ENCODE data around the gene DIAPH3.
A peak's percentile ranks its signal among the peaks of the same experiment; 100 is the strongest.

DIAPH3 gene

GRCh38 chr13:59774491-59774971 is 389.2 kb downstream of the DIAPH3 start:
- no peaks in the 10 kb centered on the region for H3K9me3 ChIP-seq (ENCODE audit: control insufficient read depth, low read length)
- H3K36me3 ChIP-seq (ENCODE audit: control insufficient read depth, insufficient read depth, low read length) = no peaks in the 10 kb centered on the region
- H3K4me3 ChIP-seq (ENCODE audit: insufficient read depth, low read depth, low read length) = no peak overlapping the region
- H3K27me3 ChIP-seq (ENCODE audit: control insufficient read depth, insufficient read depth, low read length, poor library complexity, severe bottlenecking) = no peaks in the 10 kb centered on the region
- H3K27ac ChIP-seq (ENCODE audit: insufficient read depth, low read depth, low read length, poor library complexity, severe bottlenecking) = peak overlapping the region; percentile 76
- H3K4me1 ChIP-seq (ENCODE audit: control insufficient read depth, insufficient read depth, low read length) = peaks cover 4% of the 10 kb centered on the region
- 58 to 70% methylated on average over 6 of the region's 6 CpGs for WGBS, 2 experiments

- no peaks in the 10 kb centered on the region for H3K27me3 ChIP-seq (ENCODE audit: control insufficient read depth, insufficient read depth, low read length, poor library complexity, severe bottlenecking)
- no peaks in the 10 kb centered on the region for H3K9me3 ChIP-seq (ENCODE audit: control insufficient read depth, low read length)
- no peaks in the 10 kb centered on the region for H3K36me3 ChIP-seq (ENCODE audit: control insufficient read depth, insufficient read depth, low read length)
- H3K27ac ChIP-seq (ENCODE audit: insufficient read depth, low read depth, low read length, poor library complexity, severe bottlenecking) = no peak overlapping the region
- no peak overlapping the region for H3K4me3 ChIP-seq (ENCODE audit: insufficient read depth, low read depth, low read length)
- H3K4me1 ChIP-seq (ENCODE audit: control insufficient read depth, insufficient read depth, low read length) = peaks cover 4% of the 10 kb centered on the region
Observed at GRCh38 chr13:59771272-59771671, 392.5 kb downstream of the DIAPH3 start.

- H3K4me1 ChIP-seq (ENCODE audit: control insufficient read depth, insufficient read depth, low read length) = peaks cover 4% of the 10 kb centered on the region
Observed at GRCh38 chr13:59770451-59770850, 393.3 kb downstream of the DIAPH3 start.

GRCh38 chr13:59766236-59766635 is 397.5 kb downstream of the DIAPH3 start:
- Histone ChIP-seq H3K4me3 (ENCODE audit: insufficient read depth, low read depth, low read length) (no peak overlapping the region), H3K36me3 (ENCODE audit: control insufficient read depth, insufficient read depth, low read length) (no peaks in the 10 kb centered on the region)
- WGBS, 2 experiments = 97 to 100% methylated on average over 1 of the region's 1 CpG

More at GRCh38 chr13:59770451-59770850, 393.3 kb downstream of the DIAPH3 start:
- H3K9me3 ChIP-seq (ENCODE audit: control insufficient read depth, low read length) = no peaks in the 10 kb centered on the region
- no peak overlapping the region for H3K4me3 ChIP-seq (ENCODE audit: insufficient read depth, low read depth, low read length)
- no peaks in the 10 kb centered on the region for H3K36me3 ChIP-seq (ENCODE audit: control insufficient read depth, insufficient read depth, low read length)
- H3K27ac ChIP-seq (ENCODE audit: insufficient read depth, low read depth, low read length, poor library complexity, severe bottlenecking) = no peak overlapping the region
- H3K27me3 ChIP-seq (ENCODE audit: control insufficient read depth, insufficient read depth, low read length, poor library complexity, severe bottlenecking) = no peaks in the 10 kb centered on the region

GRCh38 chr13:59755632-59756290 is 408.0 kb downstream of the DIAPH3 start:
- Histone ChIP-seq H3K27ac (ENCODE audit: insufficient read depth, low read depth, low read length, poor library complexity, severe bottlenecking) (no peak overlapping the region), H3K9me3 (ENCODE audit: control insufficient read depth, low read length) (no peaks in the 10 kb centered on the region), H3K27me3 (ENCODE audit: control insufficient read depth, insufficient read depth, low read length, poor library complexity, severe bottlenecking) (no peaks in the 10 kb centered on the region), H3K36me3 (ENCODE audit: control insufficient read depth, insufficient read depth, low read length) (no peaks in the 10 kb centered on the region), H3K4me1 (ENCODE audit: control insufficient read depth, insufficient read depth, low read length) (peaks cover 6% of the 10 kb centered on the region), H3K4me3 (ENCODE audit: insufficient read depth, low read depth, low read length) (no peak overlapping the region)

More at GRCh38 chr13:59766236-59766635, 397.5 kb downstream of the DIAPH3 start:
- Histone ChIP-seq H3K4me1 (ENCODE audit: control insufficient read depth, insufficient read depth, low read length) (no peaks in the 10 kb centered on the region), H3K27me3 (ENCODE audit: control insufficient read depth, insufficient read depth, low read length, poor library complexity, severe bottlenecking) (no peaks in the 10 kb centered on the region), H3K9me3 (ENCODE audit: control insufficient read depth, low read length) (no peaks in the 10 kb centered on the region), H3K27ac (ENCODE audit: insufficient read depth, low read depth, low read length, poor library complexity, severe bottlenecking) (no peak overlapping the region)

- no peaks in the 10 kb centered on the region for H3K36me3 ChIP-seq (ENCODE audit: control insufficient read depth, insufficient read depth, low read length)
- H3K4me1 ChIP-seq (ENCODE audit: control insufficient read depth, insufficient read depth, low read length) = peaks cover 14% of the 10 kb centered on the region
- no peak overlapping the region for H3K4me3 ChIP-seq (ENCODE audit: insufficient read depth, low read depth, low read length)
- WGBS, 2 experiments = 94 to 99% methylated on average over 2 of the region's 2 CpGs
- H3K27ac ChIP-seq (ENCODE audit: insufficient read depth, low read depth, low read length, poor library complexity, severe bottlenecking) = no peak overlapping the region
- H3K27me3 ChIP-seq (ENCODE audit: control insufficient read depth, insufficient read depth, low read length, poor library complexity, severe bottlenecking) = no peaks in the 10 kb centered on the region
- H3K9me3 ChIP-seq (ENCODE audit: control insufficient read depth, low read length) = no peaks in the 10 kb centered on the region
Observed at GRCh38 chr13:59754411-59754810, 409.3 kb downstream of the DIAPH3 start.

- peaks cover 14% of the 10 kb centered on the region for H3K4me1 ChIP-seq (ENCODE audit: control insufficient read depth, insufficient read depth, low read length)
- 9 to 15% methylated on average over 7 of the region's 7 CpGs for WGBS, 2 experiments
- H3K27ac ChIP-seq (ENCODE audit: insufficient read depth, low read depth, low read length, poor library complexity, severe bottlenecking) = peak overlapping the region; percentile 90
- H3K27me3 ChIP-seq (ENCODE audit: control insufficient read depth, insufficient read depth, low read length, poor library complexity, severe bottlenecking) = no peaks in the 10 kb centered on the region
- H3K9me3 ChIP-seq (ENCODE audit: control insufficient read depth, low read length) = no peaks in the 10 kb centered on the region
- no peak overlapping the region for H3K4me3 ChIP-seq (ENCODE audit: insufficient read depth, low read depth, low read length)
- H3K36me3 ChIP-seq (ENCODE audit: control insufficient read depth, insufficient read depth, low read length) = no peaks in the 10 kb centered on the region
Observed at GRCh38 chr13:59750860-59751259, 412.9 kb downstream of the DIAPH3 start.

- Histone ChIP-seq H3K27ac (ENCODE audit: insufficient read depth, low read depth, low read length, poor library complexity, severe bottlenecking) (no peak overlapping the region), H3K9me3 (ENCODE audit: control insufficient read depth, low read length) (no peaks in the 10 kb centered on the region), H3K36me3 (ENCODE audit: control insufficient read depth, insufficient read depth, low read length) (no peaks in the 10 kb centered on the region), H3K27me3 (ENCODE audit: control insufficient read depth, insufficient read depth, low read length, poor library complexity, severe bottlenecking) (no peaks in the 10 kb centered on the region), H3K4me1 (ENCODE audit: control insufficient read depth, insufficient read depth, low read length) (peaks cover 25% of the 10 kb centered on the region), H3K4me3 (ENCODE audit: insufficient read depth, low read depth, low read length) (no peak overlapping the region)
- 85 to 88% methylated on average over 5 of the region's 5 CpGs for WGBS, 2 experiments
Observed at GRCh38 chr13:59748046-59748445, 415.7 kb downstream of the DIAPH3 start.

GRCh38 chr13:59747529-59747928 is 416.2 kb downstream of the DIAPH3 start:
- no peaks in the 10 kb centered on the region for H3K9me3 ChIP-seq (ENCODE audit: control insufficient read depth, low read length)
- H3K36me3 ChIP-seq (ENCODE audit: control insufficient read depth, insufficient read depth, low read length) = no peaks in the 10 kb centered on the region
- no peak overlapping the region for H3K4me3 ChIP-seq (ENCODE audit: insufficient read depth, low read depth, low read length)
- no peak overlapping the region for H3K27ac ChIP-seq (ENCODE audit: insufficient read depth, low read depth, low read length, poor library complexity, severe bottlenecking)
- peaks cover 25% of the 10 kb centered on the region for H3K4me1 ChIP-seq (ENCODE audit: control insufficient read depth, insufficient read depth, low read length)
- H3K27me3 ChIP-seq (ENCODE audit: control insufficient read depth, insufficient read depth, low read length, poor library complexity, severe bottlenecking) = no peaks in the 10 kb centered on the region
- WGBS, 2 experiments = 96 to 100% methylated on average over 1 of the region's 1 CpG

- Histone ChIP-seq H3K4me1 (ENCODE audit: control insufficient read depth, insufficient read depth, low read length) (peaks cover 20% of the 10 kb centered on the region), H3K27me3 (ENCODE audit: control insufficient read depth, insufficient read depth, low read length, poor library complexity, severe bottlenecking) (no peaks in the 10 kb centered on the region), H3K9me3 (ENCODE audit: control insufficient read depth, low read length) (no peaks in the 10 kb centered on the region), H3K36me3 (ENCODE audit: control insufficient read depth, insufficient read depth, low read length) (no peaks in the 10 kb centered on the region), H3K27ac (ENCODE audit: insufficient read depth, low read depth, low read length, poor library complexity, severe bottlenecking) (no peak overlapping the region), H3K4me3 (ENCODE audit: insufficient read depth, low read depth, low read length) (no peak overlapping the region)
- 84 to 86% methylated on average over 4 of the region's 5 CpGs for WGBS, 2 experiments
Observed at GRCh38 chr13:59746291-59746962, 417.3 kb downstream of the DIAPH3 start.

All from ectodermal cell (in vitro differentiated cells).